HG03558 (cell line): ENCODE results near the gene STRN.

Experiments used
- ATAC-seq: cut with Tn5 transposase; IDR thresholded peaks from one replicate; pipeline ENCODE4 v1.9.1; 2021; ENCODE audit warnings: moderate number of reproducible peaks; ENCODE audit not compliant: unreplicated experiment; ENCODE audit errors: extremely low read depth

STRN gene

DNA sequence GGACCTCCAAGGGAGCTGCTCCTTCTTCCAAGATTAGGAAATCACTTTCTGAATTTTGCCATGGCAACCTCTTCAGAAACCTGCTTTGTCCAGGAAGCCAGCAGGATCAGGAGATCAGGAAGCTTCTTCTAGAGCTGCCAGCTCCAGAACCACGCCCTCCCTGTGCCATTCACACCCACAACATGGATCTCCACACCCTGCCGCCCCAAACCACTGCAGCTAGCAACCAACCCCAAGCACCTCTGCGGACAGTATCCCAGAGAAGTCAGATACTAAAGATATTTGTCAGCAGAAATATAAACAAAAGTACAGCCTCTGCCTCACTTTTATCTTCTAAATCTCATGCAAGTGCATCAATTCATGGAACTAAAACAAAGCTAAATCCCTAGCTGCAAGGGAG lies 163.4 kb downstream of the STRN start:
- ATAC-seq = no peak

DNA sequence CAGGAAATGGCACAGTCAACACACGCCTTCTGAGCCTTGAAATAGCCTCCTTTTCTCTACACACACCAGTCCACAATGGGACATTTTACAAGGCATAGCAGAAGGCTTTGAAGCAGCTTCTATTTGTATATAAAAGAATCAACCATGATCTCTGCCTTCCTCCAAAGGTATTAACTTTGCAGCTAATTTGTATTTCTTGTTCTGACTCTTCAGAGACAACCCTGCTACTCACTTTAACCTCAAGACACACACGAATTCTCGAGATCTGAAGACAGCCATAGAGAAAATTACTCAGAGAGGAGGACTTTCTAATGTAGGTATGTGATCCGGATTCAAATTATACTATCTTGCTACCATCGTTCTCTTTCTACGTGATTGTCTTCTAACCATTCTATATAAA lies 165.2 kb downstream of the STRN start:
- ATAC-seq = no peak

DNA sequence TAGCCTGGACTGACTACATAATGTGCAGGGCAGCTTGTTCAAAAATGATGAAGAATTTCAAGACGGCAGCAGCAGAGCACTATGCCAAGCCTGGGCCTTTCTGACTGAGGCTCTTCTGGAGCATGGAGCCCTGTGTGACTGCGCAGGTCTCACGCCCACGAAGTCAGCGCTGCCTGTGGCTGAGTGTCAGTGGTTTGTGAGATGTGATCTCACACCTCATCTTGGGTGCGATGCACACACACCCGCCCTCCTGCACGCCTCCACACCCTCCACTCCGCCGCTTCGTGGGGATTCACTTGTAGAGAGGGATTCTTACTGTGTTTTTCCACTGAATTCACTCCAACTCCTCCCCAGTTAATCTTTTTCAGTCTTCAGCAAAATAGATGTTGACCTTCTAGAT lies 166.0 kb downstream of the STRN start:
- no peak for ATAC-seq

DNA sequence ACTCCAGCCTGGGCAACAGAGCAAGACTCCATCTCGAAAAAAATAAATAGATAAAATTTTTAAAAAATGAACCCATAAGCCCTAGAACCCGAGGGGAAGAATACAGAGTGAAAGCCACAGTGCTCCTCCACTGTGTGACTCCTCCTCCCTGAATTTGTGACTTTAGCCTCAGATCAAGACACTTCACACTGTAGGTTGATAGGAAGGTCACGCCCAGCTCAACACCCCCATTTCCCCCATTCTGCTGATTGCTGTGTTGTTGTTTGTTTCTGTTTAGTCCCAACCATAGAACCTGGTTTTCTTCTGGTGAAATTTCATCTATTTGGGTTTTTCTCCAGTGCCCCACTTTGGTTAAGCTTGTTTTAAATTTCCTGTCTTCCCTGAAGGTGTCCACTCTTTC lies 167.6 kb downstream of the STRN start:
- no peak for ATAC-seq

DNA sequence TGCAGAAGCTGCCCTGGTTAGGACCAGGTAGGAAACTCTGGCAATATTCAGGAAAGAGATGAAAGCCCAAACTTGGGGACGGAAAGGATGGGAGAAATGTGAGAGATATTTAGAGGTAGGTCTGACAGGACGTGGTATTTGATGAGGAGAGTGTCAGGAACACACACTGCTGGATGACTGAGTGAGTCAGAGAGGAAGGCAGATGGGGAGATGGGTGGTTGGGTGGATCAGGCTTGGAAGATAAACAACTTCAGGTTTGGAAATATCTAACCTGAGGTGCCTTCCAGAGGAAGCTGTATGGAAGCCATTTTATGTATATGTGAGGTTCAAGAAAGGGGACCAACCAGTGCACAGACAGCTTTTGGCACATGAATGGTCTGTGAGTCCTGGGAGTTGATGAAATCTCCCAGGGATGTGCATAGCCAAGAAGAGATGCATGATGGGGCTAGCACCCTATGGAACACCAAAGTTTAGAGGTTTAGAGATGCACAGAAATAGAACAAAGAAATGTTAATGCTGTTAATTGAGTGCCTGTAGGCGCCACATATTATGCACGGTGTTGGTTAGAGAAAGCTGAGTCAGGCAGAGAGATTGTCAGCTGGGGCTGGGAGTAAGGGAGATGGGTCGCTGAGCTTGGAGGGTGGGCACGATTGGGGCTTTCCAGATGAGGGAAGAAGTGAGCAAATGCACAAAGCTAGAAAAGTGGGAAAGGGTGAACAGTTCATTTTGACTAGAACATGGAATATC lies 168.8 kb downstream of the STRN start:
- ATAC-seq = no peak
